Activated CD4-positive, alpha-beta T cell treated with anti-CD3 and anti-CD28 coated beads, Interleukin-2, amount 50 U/mL, for 16 hours (primary cell): ENCODE measurements around the gene CTNNBIP1.
"Not testable (repeated sequence)": the region's sequence is repeated elsewhere in the genome, so short reads cannot be mapped to it uniquely, and the experiment has no call there.

ENCODE experiments used
- DNase-seq: peaks from one replicate; pipeline ENCODE4 v3.0.0-alpha.2; 2020

The CTNNBIP1 gene

DNA sequence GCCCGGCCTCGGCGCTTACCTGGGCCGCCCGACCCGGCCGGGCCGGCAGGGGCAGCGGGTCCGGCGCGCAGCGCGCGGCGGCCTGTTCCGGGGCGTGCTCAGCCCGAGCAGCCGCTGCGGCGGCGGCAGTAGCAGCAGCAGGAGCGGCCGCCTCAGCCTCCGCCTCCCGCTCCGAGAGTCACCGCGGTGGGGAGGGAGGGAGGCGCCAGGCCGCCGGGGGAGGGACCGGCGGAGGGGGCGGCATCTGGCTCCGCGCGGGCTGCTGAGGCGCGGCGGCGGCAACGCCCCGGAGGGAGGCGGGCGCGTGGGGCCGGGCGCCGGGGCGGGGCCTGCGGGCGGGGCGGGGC is at the start of gene CTNNBIP1:
Gene CTNNBIP1, minus strand, starts transcription at position 194 of the 347 bp plus-strand sequence. CDS start 38,205 bp downstream, outside the sequence.
- DNase-seq: no peak

DNA sequence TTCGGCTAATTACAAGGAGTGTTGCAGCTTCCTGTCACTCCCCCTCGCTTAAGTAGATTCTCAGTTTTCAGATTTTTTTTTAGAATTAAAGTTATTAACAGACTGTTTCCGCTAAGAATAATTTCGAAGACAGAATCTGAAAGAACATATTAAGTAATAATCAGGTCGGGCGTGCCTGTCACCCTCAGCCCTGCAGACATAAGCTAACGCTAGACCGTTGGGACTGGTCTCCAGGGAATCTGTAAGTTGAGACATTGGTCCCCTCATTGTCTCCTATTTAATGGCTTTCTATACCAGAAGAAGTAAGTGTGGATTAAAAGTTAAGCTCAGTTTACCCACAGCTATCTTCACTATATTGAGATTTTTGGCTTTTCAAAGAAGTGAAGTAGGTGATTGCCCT is 47.7 kb upstream of the CTNNBIP1 start:
- no peak for DNase-seq

DNA sequence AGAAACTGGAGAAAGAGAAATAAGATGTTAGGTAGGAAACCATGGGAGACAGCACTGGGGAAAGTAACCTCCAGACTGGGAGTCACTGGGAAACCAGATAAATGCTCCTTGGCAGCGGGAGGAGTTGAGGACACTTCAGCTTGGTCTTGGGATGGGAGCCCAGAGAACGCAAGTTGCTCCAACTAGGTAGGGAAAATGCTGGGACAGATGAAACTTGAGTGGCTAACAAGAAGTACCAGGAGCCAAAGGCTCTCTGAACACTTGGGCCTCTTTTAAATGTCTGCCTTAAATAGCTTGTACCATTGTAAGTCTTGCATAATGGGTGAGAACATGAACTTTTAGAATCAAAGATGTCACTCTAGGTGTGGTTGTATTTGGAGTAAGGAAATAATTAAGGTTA is 36.2 kb upstream of the CTNNBIP1 start:
- DNase-seq: no peak

DNA sequence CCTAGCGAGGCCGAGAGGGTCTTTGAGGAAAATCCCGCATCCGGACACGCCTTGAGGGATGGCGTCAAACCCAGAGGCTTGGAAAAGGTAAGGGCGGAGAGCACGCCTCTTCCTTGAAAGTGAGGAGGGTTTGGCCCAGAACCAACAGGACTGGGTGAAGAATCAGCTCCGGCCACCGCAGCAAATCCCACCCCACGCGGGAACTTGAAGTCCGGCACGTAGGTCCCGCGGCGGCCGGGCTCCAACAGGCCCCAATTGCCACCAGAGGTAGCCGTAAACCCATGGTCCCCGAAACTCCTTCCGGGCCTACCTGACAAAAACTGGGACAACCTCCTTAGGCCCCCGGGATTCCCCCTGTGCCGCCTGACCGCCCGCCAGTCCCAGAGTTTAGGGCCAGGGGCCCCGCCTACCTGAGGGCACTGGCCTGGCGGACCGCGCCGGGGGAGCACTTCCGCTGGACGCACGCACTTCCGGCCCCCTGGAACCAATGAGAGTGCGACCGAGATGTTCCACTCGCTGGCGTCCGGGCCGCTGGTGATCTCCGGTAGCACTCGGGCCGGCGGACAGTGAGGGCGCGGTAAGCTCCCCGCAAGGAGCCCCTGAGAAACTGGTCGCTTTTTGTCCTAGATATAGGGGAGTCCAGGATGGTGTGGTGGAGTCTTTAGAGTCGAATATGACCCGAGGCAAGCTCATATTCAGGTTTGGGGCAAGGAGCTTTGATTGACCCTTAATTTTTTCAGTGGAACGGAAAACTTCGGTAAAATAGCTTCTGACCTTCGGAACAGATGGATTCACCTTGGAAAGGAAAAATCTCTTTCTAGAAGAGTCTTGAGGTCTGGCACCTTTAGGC is 33.1 kb upstream of the CTNNBIP1 start, which contains the start of the genes LZIC and NMNAT1:
Gene LZIC, minus strand, starts transcription at position 453 of the 850 bp plus-strand sequence. CDS start 6,772 bp downstream, outside the sequence.
Gene NMNAT1, plus strand, starts transcription at position 537 of the 850 bp plus-strand sequence. CDS start 28,599 bp downstream, outside the sequence.
- peak; percentile 96 for DNase-seq

GRCh38 chr1:9942399-9942938 is 32.4 kb upstream of the CTNNBIP1 start:
- DNase-seq: peak; percentile 66

DNA sequence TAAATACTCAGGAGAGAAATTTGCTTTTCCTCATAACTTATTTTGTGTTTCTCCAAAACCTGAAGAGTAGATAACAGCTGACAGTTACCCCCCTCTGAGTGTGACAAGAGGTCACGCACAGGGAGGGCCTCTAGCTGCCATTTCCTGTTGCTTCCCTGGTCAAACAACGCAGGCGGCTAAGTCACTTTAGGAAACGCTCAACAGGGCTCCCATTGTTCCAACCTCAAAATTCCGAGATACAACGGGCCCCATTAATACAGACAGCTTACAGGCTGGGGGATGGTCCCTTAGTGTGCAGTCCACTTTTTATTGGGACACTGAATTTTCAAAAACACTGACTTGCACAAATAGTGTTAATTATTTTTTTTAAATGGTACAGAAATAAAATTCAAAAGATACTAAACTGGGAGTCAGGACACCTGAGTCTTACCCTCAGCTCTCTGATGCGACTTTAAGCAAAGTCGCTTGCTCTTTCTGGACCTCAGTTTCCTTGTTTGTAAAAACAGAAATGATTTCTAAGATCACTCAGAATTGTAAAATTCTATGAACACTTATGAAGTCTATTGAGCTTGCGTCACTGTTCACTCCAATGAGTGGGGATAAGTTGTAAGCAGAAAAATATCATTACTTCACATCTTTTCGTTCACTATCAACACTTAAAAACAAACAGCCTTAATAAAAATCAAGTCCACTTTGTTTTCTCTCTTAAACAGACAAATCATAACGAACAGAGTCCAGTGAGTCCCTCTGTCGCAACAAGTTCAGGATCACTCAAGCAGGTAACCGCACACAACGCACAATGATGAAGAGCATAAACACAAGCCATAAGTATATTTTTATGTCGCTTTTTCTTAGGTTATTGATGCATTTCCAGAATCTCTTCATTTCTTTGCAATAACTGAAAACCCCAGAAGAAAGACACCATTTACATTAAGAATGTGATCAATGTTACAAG is 19.6 kb upstream of the CTNNBIP1 start:
- DNase-seq: no peak

DNA sequence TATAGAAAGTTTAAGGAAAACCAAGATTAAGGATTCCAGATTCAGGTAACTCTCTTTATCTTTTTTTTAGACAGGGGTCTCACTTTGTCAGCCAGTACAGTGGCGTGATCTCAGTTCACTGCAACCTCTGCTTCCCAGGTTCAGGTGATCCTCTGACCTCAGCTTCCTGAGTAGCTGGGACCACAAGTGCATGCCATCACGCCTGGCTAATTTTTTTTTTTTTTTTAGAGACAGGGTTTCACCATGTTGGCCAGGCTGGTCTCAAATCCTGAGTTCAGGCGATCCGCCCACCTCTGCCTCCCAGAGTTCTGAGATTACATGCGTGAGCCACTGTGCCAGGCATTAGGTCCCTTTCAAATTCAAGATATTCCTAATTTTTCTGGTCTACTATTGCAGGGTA is 17.2 kb upstream of the CTNNBIP1 start:
- no peak for DNase-seq

GRCh38 chr1:9922342-9922741 is 12.3 kb upstream of the CTNNBIP1 start:
- no peak for DNase-seq

DNA sequence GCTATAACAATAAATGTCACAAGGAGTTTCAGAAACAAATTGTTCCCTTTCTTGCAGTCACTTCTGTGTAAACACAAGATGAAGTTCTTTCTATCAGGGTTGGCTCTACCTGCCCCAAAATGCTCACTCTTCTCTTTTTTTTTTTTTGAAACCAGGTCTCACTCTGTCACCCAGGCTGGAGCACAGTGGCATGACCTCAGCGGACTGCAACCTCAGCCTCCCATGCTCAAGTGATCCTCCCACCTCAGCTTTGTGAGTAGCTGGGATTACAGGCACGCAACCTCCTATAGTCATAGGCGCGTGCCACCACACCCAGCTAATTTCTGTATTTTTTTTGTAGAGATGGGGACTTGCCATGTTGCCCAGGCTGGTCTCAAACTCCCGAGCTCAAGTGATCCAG is 10.5 kb upstream of the CTNNBIP1 start:
- DNase-seq: no peak

DNA sequence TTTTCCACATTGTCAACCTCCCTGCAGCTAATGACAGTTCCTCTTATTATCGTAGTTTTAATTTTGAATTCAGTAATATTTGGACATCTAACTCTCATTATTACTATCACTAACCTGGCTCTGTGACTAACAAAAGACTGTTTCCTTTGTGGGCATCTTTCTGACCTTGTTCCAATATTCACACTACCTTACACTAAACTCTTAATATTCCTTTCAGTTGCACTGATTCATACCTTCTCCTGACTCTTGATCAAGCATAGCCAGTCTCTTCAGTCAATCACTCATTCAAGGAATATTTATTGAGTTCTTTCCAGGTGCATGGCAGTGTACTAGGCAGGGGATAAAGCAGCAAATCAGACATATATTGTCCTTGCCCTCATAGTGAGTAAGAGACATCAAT is 7.8 kb upstream of the CTNNBIP1 start:
- DNase-seq: no peak

DNA sequence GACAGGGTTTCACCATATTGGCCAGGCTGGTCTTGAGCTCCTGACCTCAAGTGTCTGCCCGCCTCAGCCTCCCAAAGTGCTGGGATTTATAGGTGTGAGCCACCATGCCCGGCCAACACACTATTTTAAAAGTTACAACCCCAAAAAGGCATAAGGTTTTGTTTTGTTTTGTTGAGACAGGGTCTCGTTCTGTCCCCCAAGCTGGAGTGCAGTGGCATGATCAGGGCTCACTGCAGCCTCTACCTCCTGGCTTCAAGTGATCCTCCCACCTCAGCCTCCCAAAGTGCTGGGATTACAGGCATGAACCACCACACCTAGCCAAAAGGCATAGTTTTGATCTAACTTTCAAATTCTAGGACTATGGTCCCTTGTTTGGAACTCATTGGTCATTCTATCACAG is 7.4 kb upstream of the CTNNBIP1 start:
- not testable (repeated sequence) for DNase-seq

DNA sequence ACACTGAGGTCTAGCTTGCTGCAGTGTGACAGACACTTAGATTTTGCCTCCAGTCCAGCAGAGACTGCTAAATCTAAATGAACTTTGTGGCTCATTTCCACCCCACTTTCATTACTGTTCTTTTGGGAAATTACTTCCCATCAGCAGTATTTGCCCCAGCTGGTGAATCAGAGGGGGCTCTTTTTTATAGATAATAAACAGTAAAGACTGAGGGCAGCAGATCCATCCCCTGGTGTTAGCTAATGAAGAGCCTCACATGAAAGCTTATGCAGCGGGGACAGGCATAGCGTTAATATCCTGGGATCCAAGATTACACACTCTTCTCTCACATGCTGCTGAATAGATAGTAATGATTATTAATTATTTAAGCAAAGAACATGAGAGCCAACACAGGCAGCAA is 6.4 kb upstream of the CTNNBIP1 start:
- DNase-seq: no peak

DNA sequence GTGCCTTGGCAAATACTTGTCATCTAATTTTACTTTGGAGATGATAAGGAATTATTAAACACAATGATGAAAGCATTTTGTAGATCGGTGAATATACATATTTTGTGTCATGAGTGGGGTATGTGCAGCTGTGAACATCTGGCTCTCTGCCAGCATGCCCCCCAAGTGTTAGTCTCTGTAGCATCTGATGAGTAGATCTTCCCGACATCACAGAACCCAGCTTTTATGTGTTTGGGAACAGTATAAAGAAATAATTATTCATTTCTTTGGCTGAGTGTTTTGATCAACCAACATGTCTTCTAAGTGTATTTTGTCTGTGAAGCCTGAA is 4.5 kb upstream of the CTNNBIP1 start:
- DNase-seq: no peak

- DNase-seq: no peak
Observed at GRCh38 chr1:9912264-9912936, 2.3 kb upstream of the CTNNBIP1 start.

DNA sequence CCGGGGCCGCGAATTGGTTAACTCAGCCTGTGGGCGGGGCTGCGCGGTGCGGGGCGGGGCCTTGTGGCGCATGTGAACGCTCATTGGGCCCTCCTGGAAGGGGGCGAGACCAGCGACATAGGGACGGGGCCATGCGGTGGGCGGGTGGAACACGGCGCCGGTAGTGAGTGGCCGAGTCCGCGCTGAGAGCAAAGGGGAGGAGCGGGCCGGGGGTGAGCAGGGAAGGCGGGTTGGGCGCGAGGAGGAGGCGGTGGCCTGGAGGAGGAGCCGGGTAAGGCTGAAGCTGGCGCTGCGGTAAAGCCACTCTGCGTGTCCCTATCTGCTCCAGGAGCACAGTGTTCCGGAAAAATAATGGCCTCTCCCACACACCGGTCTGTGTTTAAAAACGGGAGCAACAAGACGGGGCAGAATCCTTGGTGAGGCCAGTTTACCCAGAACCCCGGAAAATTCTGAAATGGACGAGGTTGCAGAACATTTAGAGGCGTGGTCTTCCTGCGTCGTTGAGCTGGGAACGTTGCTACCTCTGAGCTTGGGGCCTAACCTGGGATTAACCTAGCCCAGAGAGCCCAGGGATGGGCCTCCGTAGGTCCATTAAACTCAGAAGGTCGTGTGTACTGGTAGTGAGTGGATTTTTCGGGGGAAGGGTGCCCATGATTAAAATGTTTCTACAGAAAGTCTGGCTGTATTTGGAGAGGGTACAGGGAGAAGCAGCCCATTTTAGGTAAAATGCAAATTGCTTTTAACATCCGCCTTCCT is 532 bp upstream of the CTNNBIP1 start:
- DNase-seq: peak; percentile 100

GRCh38 chr1:9909234-9910046 is 629 bp downstream of the CTNNBIP1 start:
- DNase-seq: peak; percentile 57

GRCh38 chr1:9908871-9909233 is 1.2 kb downstream of the CTNNBIP1 start:
- no peak for DNase-seq

DNA sequence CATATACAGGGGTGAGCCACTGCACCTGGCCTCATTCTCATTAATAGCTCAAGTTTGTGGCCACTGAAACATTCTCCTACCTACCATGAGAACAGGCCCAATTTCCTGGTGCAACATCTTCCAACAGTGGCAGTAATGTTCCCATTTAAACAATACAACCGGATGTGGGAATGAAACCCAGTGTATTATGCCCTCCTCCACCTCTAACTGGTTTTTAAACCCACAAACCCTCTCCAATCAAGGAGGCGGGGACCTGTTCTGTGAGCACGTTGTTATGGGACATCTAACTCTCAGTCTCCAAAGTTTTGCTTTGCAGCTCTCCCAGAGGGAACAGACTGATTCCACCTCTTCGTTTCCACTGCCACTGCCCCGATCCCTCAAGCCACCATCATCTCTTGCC is 2.6 kb downstream of the CTNNBIP1 start:
- no peak for DNase-seq

GRCh38 chr1:9906466-9906865 is 3.6 kb downstream of the CTNNBIP1 start:
- DNase-seq: no peak

GRCh38 chr1:9905010-9905409 is 5.1 kb downstream of the CTNNBIP1 start:
- no peak for DNase-seq

DNA sequence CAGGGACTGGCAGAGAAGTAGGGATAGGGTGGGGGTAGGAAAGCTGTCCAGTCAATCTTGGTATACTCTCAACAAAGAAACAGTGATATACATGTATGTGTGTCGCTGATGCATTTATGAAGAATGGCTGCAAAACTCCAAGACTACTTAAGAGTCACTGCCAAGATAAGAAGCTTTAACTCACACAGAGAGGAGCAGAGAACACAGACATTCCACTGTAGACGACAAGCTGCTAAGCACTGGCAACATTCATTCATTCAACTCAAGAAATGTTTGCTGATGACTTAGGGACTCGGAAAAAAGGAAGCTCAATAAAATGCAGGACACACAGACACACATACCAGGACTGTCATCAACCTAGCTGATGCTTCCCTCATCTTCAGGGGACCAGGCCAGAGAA is 5.5 kb downstream of the CTNNBIP1 start:
- DNase-seq: no peak
